Measurements from ENCODE around the gene FAM81B.

FAM81B gene

GRCh38 chr5:95406426-95407090 lies 15.4 kb downstream of the FAM81B start:
- DNase-seq = no peak

GRCh38 chr5:95410279-95410678 lies 19.1 kb downstream of the FAM81B start:
- DNase-seq = no peak

GRCh38 chr5:95411474-95411873 lies 20.3 kb downstream of the FAM81B start:
- DNase-seq = no peak

DNA sequence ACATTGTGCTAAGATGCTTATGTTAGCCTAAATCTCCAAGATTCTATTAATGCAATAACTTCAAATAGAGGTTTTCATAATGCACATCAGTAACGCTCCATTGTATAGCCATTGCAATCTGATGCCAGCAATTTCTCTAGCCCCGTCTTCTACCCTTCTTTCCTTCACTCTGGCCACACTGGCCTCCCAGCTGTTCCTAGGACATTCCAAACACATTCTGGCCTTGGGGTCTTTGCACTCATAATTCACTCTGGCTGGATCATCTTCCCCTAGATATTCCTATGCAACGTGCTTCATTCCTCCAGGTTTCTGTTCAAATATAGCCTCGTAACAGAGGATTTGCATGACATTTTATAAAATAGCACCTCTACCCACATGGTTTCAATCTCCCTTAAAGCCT lies 23.3 kb downstream of the FAM81B start:
- no peak for DNase-seq

GRCh38 chr5:95417971-95418370 lies 26.8 kb downstream of the FAM81B start:
- no peak for DNase-seq

GRCh38 chr5:95422838-95423237 lies 31.7 kb downstream of the FAM81B start:
- DNase-seq = no peak

DNA sequence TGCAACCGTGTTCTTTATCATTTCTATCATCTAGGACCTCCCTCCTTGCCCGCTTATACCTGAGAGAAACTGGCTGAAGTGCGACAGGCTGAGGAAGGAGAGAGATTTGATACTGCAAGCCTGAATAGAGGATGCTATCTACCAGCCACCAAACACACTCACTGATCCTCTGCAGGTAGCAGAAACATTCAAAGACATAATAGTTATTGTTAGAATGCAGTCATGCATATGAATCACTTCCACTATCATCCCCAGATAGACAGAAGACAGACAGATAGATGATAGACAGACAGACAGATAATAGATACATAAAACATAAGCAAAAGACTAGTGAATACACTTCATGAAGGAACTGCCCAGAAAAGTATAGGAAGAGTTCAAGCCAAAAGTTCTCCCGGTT lies 32.9 kb downstream of the FAM81B start:
- no peak for DNase-seq

DNA sequence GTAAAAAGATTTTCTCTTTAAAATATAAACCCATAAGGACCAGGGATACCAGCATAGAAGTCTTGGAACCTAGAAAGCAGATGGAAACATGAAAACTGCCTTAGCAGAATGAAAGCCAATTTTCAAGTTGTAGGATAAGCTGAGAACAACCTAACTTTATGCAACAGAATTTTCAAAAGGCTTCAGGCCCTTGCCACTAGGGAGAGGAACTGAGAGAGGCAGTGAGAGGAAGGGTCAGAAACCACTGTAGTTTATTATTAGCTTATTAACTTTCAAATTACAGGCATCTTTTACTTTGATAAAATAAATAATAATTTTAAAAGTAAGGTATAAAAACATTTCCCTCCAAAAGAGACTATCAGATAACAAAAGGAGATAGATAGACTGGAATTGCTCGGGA lies 33.4 kb downstream of the FAM81B start:
- DNase-seq = no peak

DNA sequence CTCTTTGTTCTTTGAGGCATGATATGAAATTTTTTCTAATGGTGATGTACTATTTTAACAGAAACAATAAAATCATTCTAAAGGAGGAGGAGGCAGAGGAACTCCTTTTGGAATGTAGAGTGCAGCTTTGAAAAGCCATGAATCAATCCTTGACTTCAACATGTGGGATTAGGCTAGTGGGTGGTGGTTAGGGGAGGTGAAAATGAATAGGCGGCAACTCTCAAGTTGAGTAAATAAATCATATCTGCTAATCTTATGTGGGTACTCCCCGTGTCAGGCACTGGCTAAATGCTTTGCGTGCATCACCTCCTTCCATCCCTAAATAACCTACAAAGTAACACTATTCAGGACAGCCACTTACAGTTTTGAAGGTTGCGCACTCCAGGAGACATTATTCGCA lies 35.1 kb downstream of the FAM81B start:
- DNase-seq = no peak

GRCh38 chr5:95432779-95433178 lies 41.6 kb downstream of the FAM81B start:
- no peak for DNase-seq

- no peak for DNase-seq
Observed at GRCh38 chr5:95439801-95440493, 48.8 kb downstream of the FAM81B start.

- DNase-seq = no peak
Observed at GRCh38 chr5:95440825-95441224, 49.7 kb downstream of the FAM81B start.

- DNase-seq = no peak
Observed at GRCh38 chr5:95441636-95442035, 50.5 kb downstream of the FAM81B start.

DNA sequence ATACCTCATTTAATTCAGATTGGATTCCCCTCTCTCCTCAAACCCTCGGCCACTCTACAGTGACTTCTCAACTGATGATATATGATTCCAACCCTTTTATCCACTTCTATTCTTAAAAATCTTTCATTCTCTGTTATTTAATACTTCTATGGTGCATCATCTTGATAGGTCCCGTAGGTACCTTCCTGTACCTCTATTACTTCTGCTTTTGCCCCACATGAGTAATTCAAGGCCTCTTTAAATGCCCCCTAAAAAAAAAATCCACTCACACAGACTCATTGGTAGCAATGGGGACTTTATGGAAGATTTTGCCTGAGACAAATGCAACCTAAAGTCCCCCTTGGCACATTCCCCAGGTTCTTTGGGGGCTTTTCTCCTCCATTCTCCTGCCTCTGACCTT lies 54.3 kb downstream of the FAM81B start:
- DNase-seq = no peak

GRCh38 chr5:95445995-95446394 lies 54.8 kb downstream of the FAM81B start:
- no peak for DNase-seq

DNA sequence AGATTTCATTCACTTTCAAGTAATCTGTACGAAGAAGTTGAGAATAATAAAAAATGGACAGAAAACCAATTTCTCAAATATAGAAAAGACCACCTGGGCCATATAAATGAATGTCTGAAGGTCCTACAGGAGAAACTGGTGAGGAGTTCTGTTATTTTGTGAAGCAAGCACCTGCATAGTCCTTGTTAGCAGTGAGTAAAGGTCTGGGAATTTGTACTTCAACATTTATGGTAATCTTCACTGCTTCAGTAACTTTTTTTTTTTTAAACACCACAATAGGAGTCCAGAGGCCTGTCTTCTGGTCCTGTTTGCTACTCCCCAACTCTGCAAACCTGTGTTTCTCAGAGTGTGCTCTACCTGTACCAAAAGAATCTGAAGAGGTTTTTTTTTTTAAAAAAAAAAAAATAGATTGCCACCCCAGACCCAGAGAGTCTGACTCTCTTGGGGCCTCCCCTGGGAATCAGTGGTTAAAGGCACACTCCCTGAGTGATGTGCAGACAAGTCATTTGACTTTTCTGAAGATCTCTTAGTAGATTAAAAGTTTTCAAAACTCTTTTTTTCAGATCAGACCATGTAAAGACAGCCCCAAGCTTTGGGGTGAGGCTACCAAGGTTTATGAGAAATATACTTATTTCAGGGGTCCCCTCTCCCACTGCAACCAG lies 55.5 kb downstream of the FAM81B start:
- no peak for DNase-seq

DNA sequence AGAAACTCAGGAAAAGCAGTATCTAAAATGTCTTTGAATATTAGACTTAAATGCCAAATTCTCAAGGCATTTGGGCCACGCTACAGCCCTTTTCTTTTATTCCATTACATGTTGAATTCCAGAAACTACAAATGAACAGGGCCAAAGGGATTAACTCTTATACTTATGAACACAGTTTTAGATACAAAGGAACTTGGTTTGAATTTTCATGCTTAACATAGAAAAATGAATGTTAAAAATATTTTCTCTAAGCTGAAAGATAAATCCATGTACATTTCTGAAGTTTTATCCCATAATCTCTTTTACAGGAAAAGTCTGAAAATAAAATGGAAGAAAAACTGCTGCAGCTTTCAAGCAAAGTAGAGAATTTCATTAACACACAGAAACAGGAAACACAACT lies 56.8 kb downstream of the FAM81B start:
- DNase-seq = no peak

GRCh38 chr5:95448789-95449188 lies 57.6 kb downstream of the FAM81B start:
- no peak for DNase-seq

DNA sequence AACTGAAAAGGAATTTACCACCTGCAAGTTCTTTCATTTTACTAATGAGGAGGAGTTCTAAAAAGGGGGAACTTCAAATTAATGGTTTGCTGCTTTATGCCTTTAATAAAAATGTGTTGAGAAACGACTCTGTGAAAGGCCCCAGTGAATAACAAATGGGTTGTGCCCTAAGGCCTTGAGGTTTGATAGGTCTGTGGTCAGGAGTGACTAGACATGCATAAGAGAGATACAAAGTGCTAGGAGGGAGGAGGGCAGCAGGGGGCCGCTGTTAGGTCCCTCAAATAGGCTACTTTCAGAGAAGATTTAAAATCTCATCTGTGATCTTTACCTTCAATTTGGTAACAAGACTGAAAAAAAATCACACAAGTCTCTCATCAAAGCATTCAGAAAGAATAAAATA lies 58.3 kb downstream of the FAM81B start:
- no peak for DNase-seq

- no peak for DNase-seq
Observed at GRCh38 chr5:95454536-95454935, 63.4 kb downstream of the FAM81B start.

GRCh38 chr5:95460665-95461064 lies 69.5 kb downstream of the FAM81B start:
- DNase-seq = no peak

- no peak for DNase-seq
Observed at GRCh38 chr5:95471487-95471886, 80.3 kb downstream of the FAM81B start.

GRCh38 chr5:95471942-95472341 lies 80.8 kb downstream of the FAM81B start:
- DNase-seq = no peak

- DNase-seq = no peak
Observed at GRCh38 chr5:95484421-95484820, 93.3 kb downstream of the FAM81B start.
